Esophagus (tissue), 2 donors: ENCODE measurements around the gene KIF3C. TPM values are rescaled to one million over a fixed set of nuclear protein-coding genes. Genes with fewer than 3 reads are reported as not detected.

Experiments used
- H3K27ac ChIP-seq, 2 donors: one replicate each; pipeline ENCODE4 v1.5.1; 2013; ENCODE audit warnings: low read depth in 2 of 2, mild to moderate bottlenecking in 2 of 2, inconsistent platforms in 1 of 2, low read length in 1 of 2, moderate library complexity in 1 of 2
- H3K27me3 ChIP-seq, 2 donors: one replicate each; pipeline ENCODE4 v1.6.1; 2013; ENCODE audit warnings: low read length in 2 of 2, control low read depth in 1 of 2, mild to moderate bottlenecking in 1 of 2; ENCODE audit not compliant: insufficient read depth in 2 of 2, control insufficient read depth in 1 of 2
- H3K36me3 ChIP-seq, 2 donors: one replicate each; pipeline ENCODE4 v1.6.1; 2013; ENCODE audit warnings: low read length in 1 of 2; ENCODE audit not compliant: control insufficient read depth in 2 of 2, insufficient read depth in 2 of 2
- H3K4me1 ChIP-seq, 2 donors: one replicate each; pipeline ENCODE4 v1.6.1; 2013; ENCODE audit warnings: low read length in 1 of 2; ENCODE audit not compliant: control insufficient read depth in 2 of 2, insufficient read depth in 2 of 2
- H3K4me3 ChIP-seq, 2 donors: one replicate each; pipeline ENCODE4 v1.5.1; 2013; ENCODE audit warnings: low read length in 2 of 2, mild to moderate bottlenecking in 2 of 2, low read depth in 1 of 2, moderate library complexity in 1 of 2
- H3K9me3 ChIP-seq, 2 donors: one replicate each; pipeline ENCODE4 v1.6.1; 2013; ENCODE audit warnings: mild to moderate bottlenecking in 2 of 2, low read depth in 1 of 2, low read length in 1 of 2, moderate library complexity in 1 of 2; ENCODE audit not compliant: control insufficient read depth in 2 of 2, insufficient read depth in 1 of 2
- WGBS, 2 donors: extraction: QIAGEN DNeasy Blood & Tissue Kit; methylation state at CpG; one replicate each; pipeline ENCODE4 v1.1.7; 2013; 5-methylcytosine and 5-hydroxymethylcytosine counted together
- polyA plus RNA-seq, 2 donors: library from polyadenylated mRNA; stranded (reverse); fragments of 200-250 nt; gene quantifications; one replicate each; pipeline ENCODE4 v1.2.3, GENCODE V29; 2013
- donor health status: healthy with polysubstance abuse.
- donor health status: Bipolar disorder and iron deficiency.

The KIF3C gene
- polyA plus RNA-seq, 2 donors = 0.98 to 1.0 TPM

DNA sequence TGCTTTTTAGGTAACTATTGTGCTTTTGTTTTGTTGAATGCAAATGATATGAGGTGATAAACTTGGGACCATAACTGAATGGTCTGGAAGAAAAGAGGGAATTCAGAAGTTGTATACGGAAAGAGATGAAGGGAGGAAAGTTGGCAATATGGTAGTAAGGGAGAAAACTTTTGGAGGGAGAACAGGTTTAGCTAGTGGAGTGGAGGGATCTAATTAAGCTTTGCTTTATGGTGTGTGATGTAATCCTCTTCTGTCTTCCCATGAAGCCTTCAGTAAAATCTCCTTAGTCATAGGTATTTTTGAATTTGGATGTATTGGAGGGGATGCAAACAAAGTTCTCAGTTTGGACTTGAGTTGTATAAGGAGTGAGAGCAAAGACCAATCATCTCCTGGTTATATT is 31.4 kb upstream of the KIF3C start:
- Histone ChIP-seq H3K4me1 (peaks cover 0 to 7% of the 10 kb centered on the region in 2 donors), H3K9me3 (no peaks in the 10 kb centered on the region), H3K27ac (peak overlapping the region; percentile 76 to 86), H3K36me3 (no peaks in the 10 kb centered on the region), H3K27me3 (no peaks in the 10 kb centered on the region), H3K4me3 (no peak overlapping the region)
- WGBS, 2 donors = 56 to 86% methylated on average over 1 of the region's 1 CpG

DNA sequence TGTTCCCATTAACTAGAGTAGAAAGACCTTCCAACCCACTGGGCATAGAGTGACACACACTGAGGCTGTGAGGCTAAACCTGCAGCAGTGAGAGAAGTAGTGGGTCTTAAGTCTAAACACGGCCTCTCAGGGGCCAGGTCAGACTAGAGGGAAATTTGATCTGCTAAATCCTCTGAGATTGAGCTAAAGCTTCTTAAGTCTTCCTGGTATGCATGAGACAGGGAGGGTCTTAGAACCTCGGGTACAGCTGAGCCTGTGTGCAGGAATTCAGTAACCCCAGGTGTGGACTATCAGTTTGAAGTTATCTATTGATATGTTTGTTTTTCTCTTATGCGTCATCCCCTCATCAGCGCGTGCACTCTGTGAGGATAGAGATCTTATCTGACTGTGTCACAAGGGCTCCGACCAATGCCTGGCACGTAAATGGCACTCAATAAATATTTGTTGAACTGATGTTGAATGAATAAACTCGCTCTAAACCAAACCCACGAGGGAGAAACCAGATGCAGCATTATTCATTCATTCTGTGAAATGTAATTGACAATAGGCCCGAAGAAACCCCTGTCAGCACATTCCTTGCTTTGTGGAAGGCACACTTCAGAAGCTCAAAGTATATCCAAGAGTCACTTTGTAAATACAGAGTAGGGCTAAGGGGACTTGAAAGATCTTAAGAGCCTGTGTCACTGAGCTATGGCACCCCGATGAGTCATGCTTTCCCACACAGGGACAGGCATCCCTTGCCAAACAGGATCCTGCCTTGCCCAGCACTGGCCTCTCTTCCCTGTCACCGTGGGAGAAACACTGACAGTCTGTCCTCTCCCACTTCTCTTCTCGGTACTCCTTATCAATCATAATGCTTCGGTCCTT is 29.9 kb upstream of the KIF3C start:
- no peaks in the 10 kb centered on the region for H3K9me3 ChIP-seq
- H3K4me1 ChIP-seq = peaks cover 0 to 2% of the 10 kb centered on the region in 2 donors
- WGBS, 2 donors = 31 to 38% methylated on average over 14 of the region's 14 CpGs
- peak overlapping the region; percentile 85 to 86 for H3K27ac ChIP-seq
- H3K27me3 ChIP-seq = no peaks in the 10 kb centered on the region
- no peaks in the 10 kb centered on the region for H3K36me3 ChIP-seq
- no peak overlapping the region for H3K4me3 ChIP-seq

GRCh38 chr2:26011609-26011989 is 29.3 kb upstream of the KIF3C start:
- H3K9me3 ChIP-seq = no peaks in the 10 kb centered on the region
- H3K4me1 ChIP-seq = no peaks in the 10 kb centered on the region
- peak overlapping the region; percentile 85 to 86 for H3K27ac ChIP-seq
- H3K4me3 ChIP-seq = no peak overlapping the region
- H3K36me3 ChIP-seq = no peaks in the 10 kb centered on the region
- 64% methylated on average over 6 of the region's 6 CpGs for WGBS, 2 donors
- no peaks in the 10 kb centered on the region for H3K27me3 ChIP-seq

GRCh38 chr2:26010943-26011342 is 28.6 kb upstream of the KIF3C start:
- H3K27me3 ChIP-seq = no peaks in the 10 kb centered on the region
- H3K36me3 ChIP-seq = no peaks in the 10 kb centered on the region
- no peaks in the 10 kb centered on the region for H3K9me3 ChIP-seq
- WGBS, 2 donors = 73 to 82% methylated on average over 3 of the region's 3 CpGs
- no peak overlapping the region for H3K4me3 ChIP-seq
- peak overlapping the region; percentile 6 to 66 for H3K27ac ChIP-seq
- H3K4me1 ChIP-seq = no peaks in the 10 kb centered on the region

GRCh38 chr2:26009567-26009963 is 27.3 kb upstream of the KIF3C start:
- WGBS, 2 donors = 62 to 65% methylated on average over 2 of the region's 2 CpGs
- no peaks in the 10 kb centered on the region for H3K36me3 ChIP-seq
- H3K9me3 ChIP-seq = no peaks in the 10 kb centered on the region
- H3K4me3 ChIP-seq = no peak overlapping the region
- H3K27ac ChIP-seq = peak overlapping the region; percentile 84 to 94
- no peaks in the 10 kb centered on the region for H3K27me3 ChIP-seq
- peaks cover 0 to 2% of the 10 kb centered on the region in 2 donors for H3K4me1 ChIP-seq

DNA sequence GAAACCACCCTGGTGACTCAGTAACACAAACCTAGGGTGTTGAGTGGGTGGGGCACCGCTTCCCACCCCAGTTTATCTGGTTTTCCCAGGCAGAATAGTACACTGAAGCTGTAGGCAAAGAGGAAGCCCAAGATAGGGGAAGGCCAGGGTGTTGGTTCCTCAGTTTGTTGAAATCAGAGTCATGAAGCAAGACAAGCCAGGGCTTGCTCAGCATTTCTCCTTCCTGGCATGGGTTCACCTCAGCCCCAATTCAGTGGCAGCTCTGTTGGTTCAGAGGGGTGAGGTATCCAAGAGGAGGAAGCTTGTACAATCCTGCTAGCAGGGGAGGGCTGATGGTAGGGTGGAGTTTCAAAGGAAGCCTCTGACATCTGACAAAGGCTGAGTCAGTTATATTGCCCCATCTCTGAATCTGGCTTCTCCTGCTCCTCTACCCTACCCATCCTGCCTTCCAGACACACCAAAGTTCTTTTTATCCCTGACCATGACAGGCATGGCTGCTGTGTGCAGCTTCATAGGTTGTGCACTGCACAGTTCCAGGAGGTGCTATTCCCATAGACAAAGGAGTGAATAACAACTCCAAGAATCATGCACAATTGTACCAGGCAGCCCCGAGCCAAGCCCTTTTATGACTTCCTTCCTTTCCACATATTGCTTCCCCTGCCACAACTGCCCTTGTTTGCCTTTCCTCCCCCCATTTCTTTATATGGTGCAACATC is 26.7 kb upstream of the KIF3C start:
- Histone ChIP-seq H3K36me3 (no peaks in the 10 kb centered on the region), H3K9me3 (no peaks in the 10 kb centered on the region), H3K27me3 (no peaks in the 10 kb centered on the region), H3K4me3 (no peak overlapping the region), H3K27ac (peak overlapping the region; percentile 84 to 94), H3K4me1 (peaks cover 0 to 2% of the 10 kb centered on the region in 2 donors)
- 41 to 63% methylated on average over 2 of the region's 2 CpGs for WGBS, 2 donors

- H3K4me1 ChIP-seq = peaks cover 0 to 5% of the 10 kb centered on the region in 2 donors
- no peaks in the 10 kb centered on the region for H3K27me3 ChIP-seq
- H3K4me3 ChIP-seq = no peak overlapping the region
- H3K9me3 ChIP-seq = no peaks in the 10 kb centered on the region
- peak overlapping the region; percentile 84 to 94 for H3K27ac ChIP-seq
- no peaks in the 10 kb centered on the region for H3K36me3 ChIP-seq
- WGBS, 2 donors = 62 to 95% methylated on average over 1 of the region's 1 CpG
Observed at GRCh38 chr2:26008095-26008494, 25.8 kb upstream of the KIF3C start.

GRCh38 chr2:26002632-26003310 is 20.5 kb upstream of the KIF3C start:
- Histone ChIP-seq H3K27me3 (no peaks in the 10 kb centered on the region), H3K27ac (peak overlapping the region; percentile 91 to 97), H3K4me3 (no peak overlapping the region), H3K9me3 (no peaks in the 10 kb centered on the region), H3K36me3 (no peaks in the 10 kb centered on the region), H3K4me1 (peaks cover 0 to 20% of the 10 kb centered on the region in 2 donors)
- WGBS, 2 donors = 47 to 66% methylated on average over 9 of the region's 9 CpGs

DNA sequence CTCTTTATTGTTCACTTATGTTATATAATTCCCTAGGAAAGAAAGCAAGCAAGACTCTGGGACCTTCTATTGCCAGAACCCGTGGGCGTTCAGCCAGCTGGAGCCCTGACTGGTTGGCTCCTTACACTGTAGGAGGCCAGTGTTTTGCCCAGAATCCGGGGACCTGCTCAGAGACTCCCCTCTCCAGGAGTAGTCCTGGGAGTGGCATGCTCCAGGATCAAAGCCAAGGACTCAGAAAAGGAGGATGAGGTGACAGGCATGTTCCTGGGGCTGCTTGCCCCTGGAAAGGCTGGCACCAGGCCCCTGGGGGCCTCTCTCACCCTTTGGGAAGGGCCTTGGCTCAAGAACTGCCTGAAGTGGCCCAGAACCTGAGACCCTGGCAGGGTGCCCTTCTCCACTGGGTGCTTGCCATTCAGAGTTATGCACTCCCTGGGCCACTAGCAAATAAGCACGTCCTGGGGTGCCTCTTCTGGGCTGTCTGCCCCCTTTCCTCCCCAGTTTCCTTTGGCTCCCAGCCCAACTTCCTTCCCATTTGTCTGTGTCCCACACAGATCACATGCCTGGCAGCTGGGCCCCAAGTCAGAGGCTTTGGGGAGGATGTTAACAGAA is 19.6 kb upstream of the KIF3C start:
- Histone ChIP-seq H3K36me3 (no peaks in the 10 kb centered on the region), H3K4me3 (no peak overlapping the region), H3K9me3 (no peaks in the 10 kb centered on the region), H3K4me1 (peaks cover 0 to 20% of the 10 kb centered on the region in 2 donors), H3K27ac (peak overlapping the region; percentile 91 to 95), H3K27me3 (no peaks in the 10 kb centered on the region)
- WGBS, 2 donors = 7 to 9% methylated on average over 4 of the region's 4 CpGs
